ENCODE data around the gene GOLT1B. TPM values are rescaled to one million over a fixed set of nuclear protein-coding genes. Genes with fewer than 3 reads are reported as not detected.

Gene GOLT1B
- total and polyA plus RNA-seq, 2 of the 13 experiments (the other 11 are each of a cell fraction or from before 2014, with no cell fraction given), result 23.6 to 38.4 TPM

DNA sequence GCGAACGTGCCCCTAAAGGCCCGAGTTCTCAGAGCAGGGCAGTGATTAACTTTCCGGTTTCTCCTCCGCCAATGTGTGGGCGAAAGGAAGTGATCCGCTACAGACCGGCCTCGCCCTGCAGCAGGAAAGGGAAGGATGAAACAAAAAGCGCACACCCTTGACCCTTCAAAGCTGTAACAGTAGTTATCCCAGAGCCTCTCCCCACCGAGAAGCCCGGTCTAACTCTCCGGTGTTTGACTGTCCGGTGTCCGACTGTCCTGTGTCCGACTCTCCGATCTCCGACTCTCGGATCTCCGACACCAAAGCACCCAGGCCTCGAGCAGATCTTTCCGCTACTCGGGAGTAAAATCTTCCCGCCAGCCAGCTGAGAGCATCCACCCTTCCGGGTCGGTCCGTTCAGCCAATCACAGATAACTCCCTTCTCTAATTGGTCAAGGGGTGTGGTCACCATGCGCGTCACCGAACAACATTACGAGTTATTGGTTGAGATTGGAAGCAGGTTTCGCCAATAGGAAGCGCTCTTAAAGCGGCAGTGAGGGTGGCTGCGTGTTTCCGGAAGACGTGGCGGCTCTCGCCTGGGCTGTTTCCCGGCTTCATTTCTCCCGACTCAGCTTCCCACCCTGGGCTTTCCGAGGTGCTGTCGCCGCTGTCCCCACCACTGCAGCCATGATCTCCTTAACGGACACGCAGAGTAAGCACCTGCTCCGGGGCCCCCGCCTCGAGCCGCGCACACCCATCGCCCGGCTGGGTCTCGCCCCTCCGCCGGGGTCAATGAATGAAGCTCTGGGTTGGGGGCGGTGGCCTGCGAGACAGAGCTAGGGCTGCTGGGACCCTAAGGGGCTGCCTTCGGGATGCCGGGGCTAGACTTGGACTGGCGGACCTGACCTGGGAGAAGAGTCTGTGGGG lies at the start of gene GOLT1B, which contains the start of gene RECQL (continued):
- TF ChIP-seq FOXJ3 (CRISPR knock-in tag; IDR thresholded peaks at IDR 0.05; ENCODE audit: borderline replicate concordance), result peak; percentile 18; the same call in 1 of the 2 replicates
- TF ChIP-seq ZNF441 (CRISPR knock-in tag; IDR thresholded peaks at IDR 0.05; ENCODE audit: borderline replicate concordance), result no peak
- TF ChIP-seq PHF8 (CRISPR knock-in tag; IDR thresholded peaks at IDR 0.05), result peak; percentile 85
- 0 out of 2 replicates have a peak, but pooled peaks have one; percentile 75 for TF ChIP-seq ZNF747 (CRISPR knock-in tag; IDR thresholded peaks at IDR 0.05; ENCODE audit: borderline replicate concordance)
- TF ChIP-seq ZBTB7B (CRISPR knock-in tag; IDR thresholded peaks at IDR 0.05), result no peak
- peak; percentile 99 for TF ChIP-seq NFYB (CRISPR knock-in tag; IDR thresholded peaks at IDR 0.05)
- peak; percentile 63 for TF ChIP-seq SALL1 (CRISPR knock-in tag; IDR thresholded peaks at IDR 0.05)
- TF ChIP-seq SAP130 (CRISPR knock-in tag; IDR thresholded peaks at IDR 0.05; ENCODE audit: low read depth), result peak; percentile 99
- TF ChIP-seq ZFP36 (IDR thresholded peaks at IDR 0.05; ENCODE audit: borderline replicate concordance, low read depth, low read length, partially characterized antibody), result no peak
- TF ChIP-seq RXRA (CRISPR knock-in tag; IDR thresholded peaks at IDR 0.05), result no peak
- no peak for TF ChIP-seq ZNF326 (CRISPR knock-in tag; IDR thresholded peaks at IDR 0.05; ENCODE audit: borderline replicate concordance)
- no peak for TF ChIP-seq SATB2 (CRISPR knock-in tag; IDR thresholded peaks at IDR 0.05)
- no peak for TF ChIP-seq TBP (CRISPR knock-in tag; IDR thresholded peaks at IDR 0.05)
- no peak for TF ChIP-seq ZNF143 (CRISPR knock-in tag; IDR thresholded peaks at IDR 0.05)
- TF ChIP-seq, protein P1, sequence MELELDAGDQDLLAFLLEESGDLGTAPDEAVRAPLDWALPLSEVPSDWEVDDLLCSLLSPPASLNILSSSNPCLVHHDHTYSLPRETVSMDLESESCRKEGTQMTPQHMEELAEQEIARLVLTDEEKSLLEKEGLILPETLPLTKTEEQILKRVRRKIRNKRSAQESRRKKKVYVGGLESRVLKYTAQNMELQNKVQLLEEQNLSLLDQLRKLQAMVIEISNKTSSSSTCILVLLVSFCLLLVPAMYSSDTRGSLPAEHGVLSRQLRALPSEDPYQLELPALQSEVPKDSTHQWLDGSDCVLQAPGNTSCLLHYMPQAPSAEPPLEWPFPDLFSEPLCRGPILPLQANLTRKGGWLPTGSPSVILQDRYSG (CRISPR knock-in tag; IDR thresholded peaks at IDR 0.05), result no peak; the same call in 1 of the 2 replicates
- peak; percentile 58; the same call in 1 of the 2 replicates for TF ChIP-seq ATF2 (CRISPR knock-in tag; IDR thresholded peaks at IDR 0.05)
- no peak for TF ChIP-seq HNF4G (IDR thresholded peaks at IDR 0.05; ENCODE audit: borderline replicate concordance, low read depth, low read length)
- TF ChIP-seq HNF4G (CRISPR knock-in tag; IDR thresholded peaks at IDR 0.05; ENCODE audit: borderline replicate concordance, low read depth), result no peak
- TF ChIP-seq KDM5B (CRISPR knock-in tag; IDR thresholded peaks at IDR 0.05; ENCODE audit: borderline replicate concordance), result peak; percentile 19; the same call in 1 of the 2 replicates
- no peak for TF ChIP-seq PCBP2 (optimal IDR thresholded peaks at IDR 0.05; ENCODE audit: low read depth, low read length, poor library complexity, severe bottlenecking)
- no peak for TF ChIP-seq SMAD3 (CRISPR knock-in tag; IDR thresholded peaks at IDR 0.05)
- TF ChIP-seq RXRB (CRISPR knock-in tag; IDR thresholded peaks at IDR 0.05; ENCODE audit: borderline replicate concordance), result peak; percentile 35; the same call in 1 of the 2 replicates
- no peak for TF ChIP-seq LCORL (IDR thresholded peaks at IDR 0.05)
- peak; percentile 31; the same call in 1 of the 2 replicates for TF ChIP-seq LCORL (CRISPR knock-in tag; IDR thresholded peaks at IDR 0.05)
- 0 out of 2 replicates have a peak, but pooled peaks have one; percentile 28 for TF ChIP-seq ZNF234 (CRISPR knock-in tag; conservative IDR thresholded peaks at IDR 0.05)
- TF ChIP-seq ZNF446 (CRISPR knock-in tag; IDR thresholded peaks at IDR 0.05), result no peak
- TF ChIP-seq NR2F2 (IDR thresholded peaks at IDR 0.05; ENCODE audit: borderline replicate concordance, low read depth), result peak; percentile 32; the same call in 1 of the 2 replicates
- peak; percentile 54; the same call in 1 of the 2 replicates for TF ChIP-seq ZNF749 (CRISPR knock-in tag; IDR thresholded peaks at IDR 0.05; ENCODE audit: borderline replicate concordance)
- peak; percentile 3; the same call in 1 of the 2 replicates for TF ChIP-seq NFE2L1 (CRISPR knock-in tag; IDR thresholded peaks at IDR 0.05; ENCODE audit: borderline replicate concordance)
- peak; percentile 95 for TF ChIP-seq SP4 (CRISPR knock-in tag; IDR thresholded peaks at IDR 0.05)
- TF ChIP-seq NFE2L2 (IDR thresholded peaks at IDR 0.05; ENCODE audit: low read length), result no peak

Measured in HepG2 (cell line).